Lower leg skin (tissue), 4 donors: ENCODE measurements around the gene COL25A1. TPM values are rescaled to one million over a fixed set of nuclear protein-coding genes. Genes with fewer than 3 reads are reported as not detected.

Experiments
- DNase-seq, 2 donors: peaks; one replicate each; pipeline ENCODE4 v3.0.0-alpha.2; 2019; ENCODE audit warnings: low spot score in 2 of 2
- H3K4me3 ChIP-seq: fragments of 200-600 bp; sonication (generic); 2 replicates; pipeline ENCODE4 v1.5.1; 2017; ENCODE audit warnings: mild to moderate bottlenecking, low read depth; ENCODE audit not compliant: poor library complexity, severe bottlenecking
- POLR2A ChIP-seq, 2 donors: fragments of 450-650 bp; IDR thresholded peaks; one replicate each; pipeline ENCODE4 v1.6.1; 2016 to 2017; ENCODE audit warnings: antibody characterized with exemption in 2 of 2, mild to moderate bottlenecking in 1 of 2, moderate library complexity in 1 of 2
- WGBS, 2 donors: methylation state at CpG; one replicate each; pipeline ENCODE4 v1.1.5; 2018; 5-methylcytosine and 5-hydroxymethylcytosine counted together
- intact Hi-C: fragments of 100-400 bp; cut with DNase I; formaldehyde crosslinking; loops from one replicate; pipeline ENCODE4 v1.15.0; 2023; ENCODE audit warnings: low total_unique reads
- total RNA-seq, 4 donors: library from RNA; depleted of rRNA; stranded (reverse); fragments of >200 nt; gene quantifications; one replicate each; pipeline ENCODE4 v1.1.0, GENCODE V29; 2016
- TF ChIP-seq, protein P1 (sequence below), 3 donors: fragments of 450-650 bp; IDR thresholded peaks; one replicate each; pipeline ENCODE4 v1.5.1; 2016; ENCODE audit warnings: antibody characterized with exemption in 3 of 3, mild to moderate bottlenecking in 3 of 3, moderate library complexity in 2 of 3

The COL25A1 gene
- total RNA-seq, 4 donors from 2014 or later = 0.42 to 2.4 (median 1.5) TPM

DNA sequence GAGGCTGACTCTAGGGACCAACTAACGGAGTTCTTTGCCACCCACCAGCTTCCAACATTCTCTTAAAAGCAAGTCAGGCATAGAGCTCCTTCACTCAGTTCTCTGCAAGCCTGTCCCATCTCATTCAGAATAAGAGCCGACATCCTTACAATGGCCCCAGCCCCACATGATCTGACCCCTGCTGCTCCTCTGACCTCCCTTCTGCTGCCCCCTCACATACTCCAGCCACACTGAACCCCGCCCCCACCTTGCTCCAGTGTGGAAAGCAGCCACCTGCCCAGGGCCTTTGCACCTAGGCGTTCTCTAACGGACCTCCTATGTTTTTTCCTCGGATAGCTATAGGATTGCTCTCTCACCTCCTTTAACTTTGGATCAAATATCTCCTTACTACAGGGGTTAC lies 396.5 kb downstream of the COL25A1 start:
- whole genome bisulfite sequencing, 2 donors = 89 to 91% methylated on average over 6 of the region's 6 CpGs
- TF ChIP-seq, protein P1, sequence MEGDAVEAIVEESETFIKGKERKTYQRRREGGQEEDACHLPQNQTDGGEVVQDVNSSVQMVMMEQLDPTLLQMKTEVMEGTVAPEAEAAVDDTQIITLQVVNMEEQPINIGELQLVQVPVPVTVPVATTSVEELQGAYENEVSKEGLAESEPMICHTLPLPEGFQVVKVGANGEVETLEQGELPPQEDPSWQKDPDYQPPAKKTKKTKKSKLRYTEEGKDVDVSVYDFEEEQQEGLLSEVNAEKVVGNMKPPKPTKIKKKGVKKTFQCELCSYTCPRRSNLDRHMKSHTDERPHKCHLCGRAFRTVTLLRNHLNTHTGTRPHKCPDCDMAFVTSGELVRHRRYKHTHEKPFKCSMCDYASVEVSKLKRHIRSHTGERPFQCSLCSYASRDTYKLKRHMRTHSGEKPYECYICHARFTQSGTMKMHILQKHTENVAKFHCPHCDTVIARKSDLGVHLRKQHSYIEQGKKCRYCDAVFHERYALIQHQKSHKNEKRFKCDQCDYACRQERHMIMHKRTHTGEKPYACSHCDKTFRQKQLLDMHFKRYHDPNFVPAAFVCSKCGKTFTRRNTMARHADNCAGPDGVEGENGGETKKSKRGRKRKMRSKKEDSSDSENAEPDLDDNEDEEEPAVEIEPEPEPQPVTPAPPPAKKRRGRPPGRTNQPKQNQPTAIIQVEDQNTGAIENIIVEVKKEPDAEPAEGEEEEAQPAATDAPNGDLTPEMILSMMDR (IDR thresholded peaks at IDR 0.05) = no peak
- intact Hi-C loops = no loop called here
- no peak overlapping the region for H3K4me3 ChIP-seq
- DNase-seq = no peak

DNA sequence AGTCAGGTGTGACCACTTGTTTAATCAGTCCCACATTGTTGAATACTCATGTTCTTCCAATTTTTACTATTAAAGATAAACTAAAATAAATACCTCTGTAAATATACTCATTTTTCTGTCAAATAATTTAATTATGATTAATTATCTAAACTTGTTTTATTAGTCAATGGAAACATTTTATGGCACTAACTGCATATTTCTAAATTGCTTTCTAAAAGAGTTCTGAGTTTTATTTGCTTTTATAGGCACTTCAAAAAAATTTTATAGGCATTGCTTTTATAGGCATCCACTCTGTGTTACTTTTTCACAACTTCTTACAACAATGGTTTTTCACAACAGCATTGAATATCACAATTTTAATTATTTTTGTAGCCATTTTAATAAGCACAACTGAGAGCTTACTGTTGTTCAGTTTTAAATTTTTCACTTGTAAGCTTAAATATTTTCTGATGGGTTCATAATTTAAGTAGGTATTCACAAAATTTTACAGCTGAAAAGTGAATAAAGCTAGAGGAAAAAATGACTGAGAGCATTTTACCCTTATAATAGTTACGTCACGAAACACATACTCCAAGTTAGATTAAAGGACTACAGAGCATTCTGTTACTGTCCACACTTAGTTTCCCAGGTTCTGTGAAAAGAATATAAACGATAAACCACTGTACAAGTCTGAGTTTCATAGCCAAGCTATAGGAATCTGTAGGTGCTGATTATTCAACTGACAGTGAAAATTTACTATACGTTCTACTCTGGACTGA lies 398.8 kb downstream of the COL25A1 start:
- no peak overlapping the region for H3K4me3 ChIP-seq
- DNase-seq = no peak
- intact Hi-C loops = no loop called here
- no peak for TF ChIP-seq POLR2A (IDR thresholded peaks at IDR 0.05)
- TF ChIP-seq, protein P1 (IDR thresholded peaks at IDR 0.05) = no peak
- WGBS, 2 donors = 87 to 90% methylated on average over 4 of the region's 4 CpGs

DNA sequence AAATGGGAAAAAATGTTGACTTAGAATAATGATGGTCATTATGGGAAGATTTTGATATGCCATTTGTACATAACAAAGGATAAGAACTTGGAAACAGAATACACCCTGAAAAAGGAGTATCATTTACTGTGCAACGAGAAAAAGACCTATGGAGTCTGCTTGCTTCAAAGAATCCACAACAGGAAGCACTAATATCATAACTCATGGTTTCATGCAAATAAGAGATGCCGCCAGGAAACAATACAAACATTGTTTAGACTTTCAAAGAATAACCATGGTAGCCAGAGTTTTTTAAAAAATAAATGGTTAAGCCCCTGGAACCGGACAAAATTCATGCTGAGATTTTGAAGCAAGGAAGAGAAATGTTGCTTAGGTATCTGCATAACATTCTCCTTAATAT lies 399.7 kb downstream of the COL25A1 start:
- TF ChIP-seq POLR2A (IDR thresholded peaks at IDR 0.05) = no peak
- TF ChIP-seq, protein P1 (IDR thresholded peaks at IDR 0.05) = no peak
- intact Hi-C loops = no loop called here
- no peak for DNase-seq
- 64 to 67% methylated on average over 3 of the region's 3 CpGs for WGBS, 2 donors
- no peak overlapping the region for H3K4me3 ChIP-seq

DNA sequence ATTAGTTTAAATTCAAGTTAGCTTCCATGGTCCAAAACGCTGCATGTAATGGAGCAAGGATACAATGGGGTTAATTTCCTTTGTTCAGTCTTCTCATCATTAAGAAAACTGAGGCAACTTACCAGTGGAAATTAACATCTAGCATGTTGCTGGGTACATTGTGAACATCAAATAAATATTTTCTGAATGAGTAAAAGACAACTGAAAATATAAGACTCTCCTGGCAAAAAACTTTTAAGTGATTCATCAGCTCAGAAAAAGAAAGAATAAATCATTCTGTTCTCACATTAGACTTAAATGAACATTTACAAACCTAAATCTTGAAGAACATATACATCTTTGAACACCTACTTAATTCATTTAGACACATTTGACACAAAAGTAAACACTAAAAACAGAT lies 401.2 kb downstream of the COL25A1 start:
- intact Hi-C loops = no loop called here
- 89 to 96% methylated on average over 1 of the region's 1 CpG for WGBS, 2 donors
- no peak overlapping the region for H3K4me3 ChIP-seq
- TF ChIP-seq, protein P1 (IDR thresholded peaks at IDR 0.05) = no peak
- no peak for TF ChIP-seq POLR2A (IDR thresholded peaks at IDR 0.05)
- no peak for DNase-seq

DNA sequence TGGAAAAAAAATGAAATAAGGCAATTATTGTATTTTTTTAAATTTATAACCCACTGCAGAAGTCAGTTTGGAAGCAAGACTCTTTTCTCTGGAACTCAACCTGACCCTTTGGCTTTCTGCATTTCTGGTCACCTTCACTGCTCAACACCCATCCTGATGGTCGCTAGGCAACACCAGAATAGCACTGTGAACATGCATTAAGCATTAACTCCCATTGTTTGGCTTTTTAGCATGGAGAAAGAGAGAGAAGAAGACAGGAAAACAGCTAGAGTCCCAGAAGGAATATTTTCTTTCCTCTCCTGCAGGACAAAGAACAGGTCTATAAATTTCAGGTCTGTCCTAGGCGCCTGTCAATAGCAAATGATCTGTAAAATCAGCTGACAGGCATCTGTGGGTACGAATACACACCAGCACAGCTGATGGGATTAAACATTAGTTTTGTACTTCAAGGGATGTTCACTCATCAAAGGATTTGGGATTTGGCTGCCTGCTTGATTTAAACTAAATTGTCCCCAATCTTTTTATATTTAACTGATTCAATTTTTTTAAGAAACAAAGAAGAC lies 402.4 kb downstream of the COL25A1 start:
- intact Hi-C loops = no loop called here
- 71% methylated on average over 3 of the region's 3 CpGs for WGBS, 2 donors
- TF ChIP-seq, protein P1 (IDR thresholded peaks at IDR 0.05) = no peak
- no peak for TF ChIP-seq POLR2A (IDR thresholded peaks at IDR 0.05)

More for the DNA sequence above, 402.4 kb downstream of the COL25A1 start:
- DNase-seq = no peak
- H3K4me3 ChIP-seq = no peak overlapping the region
